ENCODE results near the gene CEP72.

Gene CEP72

GRCh38 chr5:645421-645820 is 33.3 kb downstream of the CEP72 start:
- no peaks in the 10 kb centered on the region for H3K27me3 ChIP-seq (ENCODE audit: insufficient read depth, low read length)
- H3K9ac ChIP-seq (ENCODE audit: low read length): no peak overlapping the region
- no peak overlapping the region for H3K4me2 ChIP-seq (ENCODE audit: low read length)
- H4K20me1 ChIP-seq (ENCODE audit: insufficient read depth, low read length): no peaks in the 10 kb centered on the region
- H3F3A ChIP-seq (ENCODE audit: insufficient read depth, low read length): no peaks in the 10 kb centered on the region
- H3K27ac ChIP-seq (ENCODE audit: low read depth, low read length, poor library complexity, severe bottlenecking): no peak overlapping the region
- no peaks in the 10 kb centered on the region for H3K9me2 ChIP-seq (ENCODE audit: low read depth, low read length)
- H3K4me1 ChIP-seq (ENCODE audit: insufficient read depth, low read length, severe bottlenecking): peaks cover 19% of the 10 kb centered on the region
- peaks cover 65% of the 10 kb centered on the region for H3K36me3 ChIP-seq (ENCODE audit: insufficient read depth, low read length)
- H2AFZ ChIP-seq (ENCODE audit: low read length): no peak overlapping the region
- TF ChIP-seq EZH2 (IDR thresholded peaks at IDR 0.05; ENCODE audit: borderline replicate concordance, low read length) (no peak), CTCF (IDR thresholded peaks at IDR 0.05; ENCODE audit: low read length) (no peak)
- no peaks in the 10 kb centered on the region for H3K9me3 ChIP-seq (ENCODE audit: low read length)
- H3K79me2 ChIP-seq (ENCODE audit: insufficient read depth, low read length): no peaks in the 10 kb centered on the region
- H3K4me3 ChIP-seq (ENCODE audit: low read depth, low read length, poor library complexity, severe bottlenecking): no peak overlapping the region

- Histone ChIP-seq H3K9me2 (ENCODE audit: low read depth, low read length) (no peaks in the 10 kb centered on the region), H4K20me1 (ENCODE audit: insufficient read depth, low read length) (no peaks in the 10 kb centered on the region), H3K4me2 (ENCODE audit: low read length) (no peak overlapping the region), H3K9me3 (ENCODE audit: low read length) (no peaks in the 10 kb centered on the region), H3K9ac (ENCODE audit: low read length) (no peak overlapping the region), H2AFZ (ENCODE audit: low read length) (no peak overlapping the region), H3K27ac (ENCODE audit: low read depth, low read length, poor library complexity, severe bottlenecking) (no peak overlapping the region), H3K36me3 (ENCODE audit: insufficient read depth, low read length) (peaks cover 59% of the 10 kb centered on the region), H3K4me1 (ENCODE audit: insufficient read depth, low read length, severe bottlenecking) (peaks cover 19% of the 10 kb centered on the region), H3F3A (ENCODE audit: insufficient read depth, low read length) (no peaks in the 10 kb centered on the region), H3K79me2 (ENCODE audit: insufficient read depth, low read length) (no peaks in the 10 kb centered on the region), H3K27me3 (ENCODE audit: insufficient read depth, low read length) (no peaks in the 10 kb centered on the region), H3K4me3 (ENCODE audit: low read depth, low read length, poor library complexity, severe bottlenecking) (no peak overlapping the region)
- TF ChIP-seq EZH2 (IDR thresholded peaks at IDR 0.05; ENCODE audit: borderline replicate concordance, low read length) (no peak), CTCF (IDR thresholded peaks at IDR 0.05; ENCODE audit: low read length) (no peak)
Observed at GRCh38 chr5:646396-647201, 34.5 kb downstream of the CEP72 start.

GRCh38 chr5:647311-647710 is 35.2 kb downstream of the CEP72 start:
- Histone ChIP-seq H3K9me3 (ENCODE audit: low read length) (no peaks in the 10 kb centered on the region), H3K4me2 (ENCODE audit: low read length) (no peak overlapping the region), H3F3A (ENCODE audit: insufficient read depth, low read length) (no peaks in the 10 kb centered on the region), H3K9me2 (ENCODE audit: low read depth, low read length) (no peaks in the 10 kb centered on the region), H3K4me3 (ENCODE audit: low read depth, low read length, poor library complexity, severe bottlenecking) (no peak overlapping the region), H2AFZ (ENCODE audit: low read length) (no peak overlapping the region), H3K9ac (ENCODE audit: low read length) (no peak overlapping the region), H3K27ac (ENCODE audit: low read depth, low read length, poor library complexity, severe bottlenecking) (no peak overlapping the region), H3K36me3 (ENCODE audit: insufficient read depth, low read length) (peaks cover 59% of the 10 kb centered on the region), H3K27me3 (ENCODE audit: insufficient read depth, low read length) (no peaks in the 10 kb centered on the region), H4K20me1 (ENCODE audit: insufficient read depth, low read length) (no peaks in the 10 kb centered on the region), H3K79me2 (ENCODE audit: insufficient read depth, low read length) (no peaks in the 10 kb centered on the region), H3K4me1 (ENCODE audit: insufficient read depth, low read length, severe bottlenecking) (peaks cover 19% of the 10 kb centered on the region)
- TF ChIP-seq EZH2 (IDR thresholded peaks at IDR 0.05; ENCODE audit: borderline replicate concordance, low read length) (no peak), CTCF (IDR thresholded peaks at IDR 0.05; ENCODE audit: low read length) (no peak)
